HEK293T (cell line): ENCODE results near the gene C19orf38.

Source experiments
- BHLHE40 ChIP-seq: fragments of 450-650 bp; IDR thresholded peaks from 2 replicates; pipeline ENCODE4 v1.6.1; 2016; ENCODE audit warnings: mild to moderate bottlenecking, moderate library complexity, borderline replicate concordance
- FOXA1 ChIP-seq: fragments of 450-650 bp; IDR thresholded peaks from 2 replicates; pipeline ENCODE4 v1.6.1; 2016; ENCODE audit warnings: mild to moderate bottlenecking
- FOXM1 ChIP-seq: fragments of 450-650 bp; IDR thresholded peaks from 2 replicates; pipeline ENCODE4 v1.6.1; 2017; ENCODE audit warnings: mild to moderate bottlenecking, borderline replicate concordance
- LEF1 ChIP-seq: fragments of 450-650 bp; IDR thresholded peaks from 2 replicates; pipeline ENCODE4 v1.6.1; 2017; ENCODE audit warnings: mild to moderate bottlenecking, borderline replicate concordance
- NFRKB ChIP-seq: fragments of 450-650 bp; IDR thresholded peaks from 2 replicates; pipeline ENCODE4 v1.6.1; 2016; ENCODE audit warnings: mild to moderate bottlenecking, moderate library complexity
- SP1 ChIP-seq: fragments of 450-650 bp; IDR thresholded peaks from 2 replicates; pipeline ENCODE4 v1.6.1; 2017
- TARDBP ChIP-seq: fragments of 450-650 bp; IDR thresholded peaks from 2 replicates; pipeline ENCODE4 v1.6.1; 2016
- TF ChIP-seq, protein P1 (sequence below): fragments of 450-650 bp; IDR thresholded peaks from 2 replicates; pipeline ENCODE4 v1.6.1; 2016

DNA sequence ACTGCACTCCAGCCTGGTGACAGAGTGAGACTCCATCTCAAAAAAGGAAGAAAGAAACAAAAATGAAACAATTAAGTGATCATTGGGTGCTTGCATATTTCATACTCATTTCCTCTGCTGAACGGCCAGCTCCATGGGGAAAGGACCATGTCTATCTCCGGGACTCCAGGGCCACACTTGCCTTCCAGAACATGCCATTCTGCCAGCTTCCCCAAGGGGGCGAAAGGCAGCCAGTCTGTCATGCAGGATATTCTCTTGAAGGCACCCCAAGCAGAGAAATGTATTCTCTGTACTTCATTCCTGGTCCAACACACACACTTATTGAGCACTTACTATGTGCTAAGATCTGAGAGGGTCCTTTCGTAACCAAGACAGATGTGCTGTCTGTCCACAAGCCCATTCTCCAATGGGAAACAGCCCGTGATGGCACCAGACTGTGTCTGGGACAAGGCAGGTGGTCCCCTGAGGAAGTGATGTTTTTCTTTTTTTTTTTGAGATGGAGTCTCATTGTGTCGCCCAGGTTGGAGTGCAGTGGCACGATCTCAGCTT lies 13.0 kb downstream of the C19orf38 start:
- TF ChIP-seq, protein P1, sequence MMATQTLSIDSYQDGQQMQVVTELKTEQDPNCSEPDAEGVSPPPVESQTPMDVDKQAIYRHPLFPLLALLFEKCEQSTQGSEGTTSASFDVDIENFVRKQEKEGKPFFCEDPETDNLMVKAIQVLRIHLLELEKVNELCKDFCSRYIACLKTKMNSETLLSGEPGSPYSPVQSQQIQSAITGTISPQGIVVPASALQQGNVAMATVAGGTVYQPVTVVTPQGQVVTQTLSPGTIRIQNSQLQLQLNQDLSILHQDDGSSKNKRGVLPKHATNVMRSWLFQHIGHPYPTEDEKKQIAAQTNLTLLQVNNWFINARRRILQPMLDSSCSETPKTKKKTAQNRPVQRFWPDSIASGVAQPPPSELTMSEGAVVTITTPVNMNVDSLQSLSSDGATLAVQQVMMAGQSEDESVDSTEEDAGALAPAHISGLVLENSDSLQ: no peak
- TF ChIP-seq BHLHE40 (no peak), FOXA1 (no peak), TARDBP (no peak), FOXM1 (no peak), SP1 (no peak), NFRKB (no peak), LEF1 (no peak)
